Hematopoietic multipotent progenitor cell treated with erythropoietin and hydrocortisone succinate and interleukin-3 and kit ligand, for 15 days (in vitro differentiated cells): ENCODE results near the gene SPATA2.
"Not testable (repeated sequence)": the region's sequence is repeated elsewhere in the genome, so short reads cannot be mapped to it uniquely, and the experiment has no call there.

ENCODE experiments used
- DNase-seq: peaks from one replicate; pipeline ENCODE4 v3.0.0-alpha.2; 2015; ENCODE audit warnings: low spot score

SPATA2 gene, protein sequence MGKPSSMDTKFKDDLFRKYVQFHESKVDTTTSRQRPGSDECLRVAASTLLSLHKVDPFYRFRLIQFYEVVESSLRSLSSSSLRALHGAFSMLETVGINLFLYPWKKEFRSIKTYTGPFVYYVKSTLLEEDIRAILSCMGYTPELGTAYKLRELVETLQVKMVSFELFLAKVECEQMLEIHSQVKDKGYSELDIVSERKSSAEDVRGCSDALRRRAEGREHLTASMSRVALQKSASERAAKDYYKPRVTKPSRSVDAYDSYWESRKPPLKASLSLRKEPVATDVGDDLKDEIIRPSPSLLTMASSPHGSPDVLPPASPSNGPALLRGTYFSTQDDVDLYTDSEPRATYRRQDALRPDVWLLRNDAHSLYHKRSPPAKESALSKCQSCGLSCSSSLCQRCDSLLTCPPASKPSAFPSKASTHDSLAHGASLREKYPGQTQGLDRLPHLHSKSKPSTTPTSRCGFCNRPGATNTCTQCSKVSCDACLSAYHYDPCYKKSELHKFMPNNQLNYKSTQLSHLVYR

DNA sequence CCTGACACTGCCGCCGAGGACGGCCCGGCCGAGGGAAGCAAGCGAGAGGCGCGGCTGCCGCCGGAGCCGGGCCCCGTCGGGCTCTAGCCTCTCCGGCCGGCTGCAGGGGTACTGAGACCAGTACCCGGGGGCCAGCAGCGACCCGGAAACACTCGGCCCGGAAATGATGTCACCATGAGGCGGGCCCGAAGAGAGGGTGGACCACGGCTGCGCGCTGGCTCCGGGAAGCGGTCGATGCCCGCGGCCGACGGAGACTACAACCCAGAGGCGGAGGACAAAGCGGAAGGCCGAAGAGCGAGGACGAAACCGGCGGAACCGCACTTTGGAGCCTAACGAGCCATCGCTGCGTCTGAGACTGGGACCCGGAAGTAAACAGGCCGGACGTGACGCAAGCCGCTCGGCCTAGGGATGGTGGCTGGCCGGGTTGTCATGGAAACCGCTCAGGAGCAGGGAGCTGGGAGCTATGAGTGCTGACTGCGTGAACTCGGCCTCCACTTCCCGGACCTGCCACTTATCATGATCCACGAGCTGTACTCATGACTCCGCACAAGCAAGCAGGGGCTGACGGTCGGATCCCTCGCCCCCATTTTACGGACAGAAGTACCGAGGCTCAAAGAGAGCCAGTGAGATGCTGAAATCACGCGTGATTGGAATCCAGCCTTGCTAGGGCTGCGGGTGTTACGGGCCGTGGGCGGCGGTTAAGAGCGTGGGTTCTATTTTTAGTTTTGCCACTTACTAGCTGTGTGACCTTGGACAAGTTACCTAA is at the start of gene SPATA2:
SPATA2 (minus strand) TSS at position 150 of the 766 bp plus-strand sequence. CDS start 7,039 bp downstream, outside the sequence.
- peak; percentile 96 for DNase-seq

DNA sequence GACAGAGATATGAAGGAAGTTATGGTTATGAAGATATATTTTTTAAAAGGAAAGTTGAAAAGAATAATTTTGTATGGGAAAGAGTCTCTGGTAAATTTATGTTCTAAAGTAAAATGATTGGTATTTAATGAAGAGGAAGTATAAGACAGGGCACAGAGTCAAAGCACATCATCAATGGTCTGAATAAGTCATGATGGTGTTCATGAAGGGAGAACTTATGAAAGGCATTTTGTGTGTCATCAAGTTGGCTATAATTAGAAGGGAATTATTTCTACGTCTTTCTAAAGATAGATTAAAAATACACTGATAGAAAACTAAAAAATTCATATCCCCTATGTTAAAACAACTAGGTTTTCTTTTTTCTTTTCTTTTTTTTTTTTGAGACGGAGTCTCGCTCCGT is 46.1 kb upstream of the SPATA2 start:
- no peak for DNase-seq

DNA sequence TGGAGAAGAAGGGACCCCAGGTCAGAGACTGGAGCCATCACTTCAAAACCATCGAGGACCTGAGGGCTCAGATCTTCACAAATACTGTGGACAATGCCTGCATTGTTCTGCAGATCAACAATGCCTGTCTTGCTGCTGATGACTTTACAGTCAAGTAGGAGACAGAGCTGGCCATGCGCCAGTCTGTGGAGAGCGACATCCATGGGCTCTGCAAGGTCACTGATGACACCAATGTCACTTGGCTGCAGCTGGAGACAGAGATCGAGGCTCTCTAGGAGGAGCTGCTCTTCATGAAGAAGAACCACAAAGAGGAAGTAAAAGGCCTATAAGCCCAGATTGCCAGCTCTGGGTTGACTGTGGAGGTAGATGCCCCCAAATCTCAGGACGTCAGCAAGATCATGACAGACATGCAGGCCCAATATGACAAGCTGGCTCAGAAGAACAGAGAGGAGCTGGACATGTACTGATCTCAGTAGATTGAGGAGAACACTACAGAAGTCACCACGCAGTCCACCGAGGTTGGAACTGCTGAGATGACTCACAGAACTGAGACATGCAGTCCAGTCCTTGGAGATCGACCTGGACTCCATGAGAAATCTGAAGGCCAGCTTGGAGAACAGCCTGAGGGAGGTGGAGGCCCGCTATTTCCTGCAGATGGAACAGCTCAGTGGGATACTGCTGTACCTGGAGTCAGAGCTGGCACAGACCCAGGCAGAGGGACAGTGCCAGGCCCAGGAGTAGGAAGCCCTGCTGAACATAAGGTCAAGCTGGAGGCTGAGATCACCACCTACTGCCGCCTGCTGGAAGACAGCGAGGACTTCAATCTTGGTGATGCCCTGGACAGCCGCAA is 42.0 kb upstream of the SPATA2 start:
- DNase-seq: not testable (repeated sequence)

DNA sequence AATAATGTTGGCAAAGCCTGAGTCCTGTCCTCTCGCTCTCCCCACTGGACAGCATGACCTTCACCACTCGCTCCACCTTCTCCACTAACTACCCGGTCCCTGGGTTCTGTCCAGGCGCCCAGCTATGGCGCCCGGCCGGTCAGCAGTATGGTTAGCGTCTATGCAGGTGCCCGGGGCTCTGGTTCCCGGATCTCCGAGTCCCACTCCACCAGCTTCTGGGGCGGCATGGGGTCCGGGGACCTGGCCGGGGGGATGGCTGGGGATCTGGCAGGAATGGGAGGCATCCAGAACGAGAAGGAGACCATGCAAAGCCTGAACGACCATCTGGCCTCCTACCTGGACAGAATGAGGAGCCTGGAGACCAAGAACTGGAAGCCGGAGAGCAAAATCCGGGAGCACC is 41.4 kb upstream of the SPATA2 start:
- DNase-seq: no peak

DNA sequence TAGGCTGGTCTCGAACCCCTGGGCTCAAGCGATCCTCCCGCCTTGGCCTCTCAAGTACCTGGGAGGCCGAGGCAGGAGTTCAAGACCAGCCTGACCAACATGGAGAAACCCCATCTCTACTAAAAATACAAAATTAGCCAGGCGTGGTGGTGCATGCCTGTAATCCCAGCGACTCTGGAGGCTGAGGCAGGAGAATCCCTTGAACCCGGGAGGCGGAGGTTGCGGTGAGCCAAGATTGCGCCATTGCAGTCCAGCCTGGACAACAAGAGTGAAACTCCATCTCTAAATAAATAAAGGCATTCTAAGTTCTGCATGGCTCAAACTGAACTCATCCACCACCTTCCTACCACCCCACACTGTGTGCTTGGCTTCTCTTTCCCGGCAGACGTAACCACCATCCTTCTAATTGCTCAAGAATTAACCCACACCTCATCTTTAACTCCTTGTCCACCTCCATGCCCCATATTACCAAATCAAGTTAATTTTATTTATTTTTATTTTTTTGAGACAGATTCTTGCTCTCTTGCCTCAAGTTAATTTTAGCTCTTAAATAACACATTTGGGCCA is 40.6 kb upstream of the SPATA2 start:
- DNase-seq: not testable (repeated sequence)

DNA sequence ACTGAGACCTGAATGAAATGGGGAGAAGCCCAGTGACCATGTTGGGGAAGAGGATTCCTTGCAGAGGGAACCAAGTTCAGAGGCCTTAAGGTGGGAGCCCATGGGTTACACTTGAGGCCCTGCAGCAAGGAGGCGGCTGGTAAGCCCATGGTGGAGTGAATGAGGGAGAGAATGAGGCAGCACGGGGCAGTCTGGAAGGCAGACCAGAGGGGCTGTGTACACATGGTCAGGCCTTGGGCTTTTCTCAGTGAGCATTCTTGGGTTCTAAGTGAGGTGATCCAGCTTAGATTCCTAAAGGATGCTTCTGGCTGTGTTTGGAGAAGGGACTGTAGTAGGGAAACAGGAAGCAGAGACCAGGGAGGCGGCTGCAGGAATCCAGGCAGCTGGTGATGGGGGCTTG is 39.8 kb upstream of the SPATA2 start:
- DNase-seq: no peak

DNA sequence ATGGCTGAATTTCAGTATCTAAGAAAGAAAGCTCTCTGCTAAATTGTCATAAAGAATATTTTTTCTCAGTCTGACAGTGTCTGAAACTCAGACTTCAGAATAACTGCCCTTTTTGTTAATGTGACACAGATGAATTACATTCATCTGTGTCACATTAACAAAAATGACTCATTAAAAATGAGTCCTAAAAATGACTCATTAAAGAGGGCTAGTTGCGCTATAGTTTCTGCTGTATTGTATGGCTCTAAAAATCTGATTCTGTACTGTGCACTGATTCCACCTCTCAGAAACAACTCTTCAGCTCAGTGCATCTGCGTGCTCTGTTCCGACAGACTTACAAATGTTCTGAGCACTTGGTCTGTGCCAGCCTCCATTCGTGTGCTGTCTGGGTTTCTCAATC is 35.8 kb upstream of the SPATA2 start:
- no peak for DNase-seq

DNA sequence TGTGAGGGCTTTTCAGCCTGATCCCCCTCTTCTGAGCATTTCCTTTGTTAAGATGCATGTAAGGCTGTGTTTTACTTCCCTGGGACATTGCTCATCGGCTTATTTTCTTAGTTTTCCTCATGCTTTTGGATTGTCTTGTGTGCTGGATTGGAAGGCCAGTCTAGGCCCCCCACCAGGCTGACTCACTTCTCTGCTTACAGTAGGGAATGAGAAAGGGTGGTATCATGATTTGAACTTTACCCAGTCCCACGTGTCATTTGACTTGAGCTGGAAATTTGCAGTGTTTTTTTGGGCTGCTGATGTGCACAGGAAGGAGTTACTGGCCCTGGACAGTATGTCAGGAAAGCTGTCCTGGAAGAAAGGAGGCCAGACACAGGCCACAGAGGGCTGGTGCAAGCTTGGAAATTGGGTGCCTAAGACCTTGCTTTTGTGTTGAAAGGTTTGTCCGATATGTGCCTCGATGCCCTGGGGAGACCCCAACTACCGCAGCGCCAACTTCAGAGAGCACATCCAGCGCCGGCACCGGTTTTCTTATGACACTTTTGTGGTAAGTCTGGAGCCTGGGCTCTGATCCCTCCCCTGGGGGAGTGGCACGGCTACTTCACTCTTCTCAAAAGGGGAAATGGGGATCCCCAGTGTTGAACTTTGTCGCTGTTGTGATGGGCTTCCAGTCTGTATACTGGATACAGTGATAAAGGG is 33.6 kb upstream of the SPATA2 start:
- no peak for DNase-seq

DNA sequence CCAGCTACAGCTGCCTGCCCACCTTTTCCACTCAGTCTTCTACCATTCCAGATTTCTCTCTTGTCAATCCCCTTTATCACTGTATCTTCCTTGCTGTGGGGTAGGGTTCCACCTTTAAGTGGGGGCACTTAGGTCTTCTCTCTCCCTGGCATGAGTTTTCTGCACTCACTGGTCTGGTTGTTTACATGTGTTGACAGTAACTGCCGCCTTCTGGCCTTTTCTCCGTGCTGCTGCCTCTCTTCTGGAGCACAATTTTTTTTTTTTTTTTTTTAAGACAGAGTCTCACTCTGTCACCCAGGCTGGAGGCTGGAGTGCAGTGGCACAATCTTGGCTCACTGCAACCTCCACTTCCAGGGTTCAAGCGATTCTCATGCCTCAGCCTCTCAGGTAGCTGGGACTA is 32.8 kb upstream of the SPATA2 start:
- DNase-seq: no peak

DNA sequence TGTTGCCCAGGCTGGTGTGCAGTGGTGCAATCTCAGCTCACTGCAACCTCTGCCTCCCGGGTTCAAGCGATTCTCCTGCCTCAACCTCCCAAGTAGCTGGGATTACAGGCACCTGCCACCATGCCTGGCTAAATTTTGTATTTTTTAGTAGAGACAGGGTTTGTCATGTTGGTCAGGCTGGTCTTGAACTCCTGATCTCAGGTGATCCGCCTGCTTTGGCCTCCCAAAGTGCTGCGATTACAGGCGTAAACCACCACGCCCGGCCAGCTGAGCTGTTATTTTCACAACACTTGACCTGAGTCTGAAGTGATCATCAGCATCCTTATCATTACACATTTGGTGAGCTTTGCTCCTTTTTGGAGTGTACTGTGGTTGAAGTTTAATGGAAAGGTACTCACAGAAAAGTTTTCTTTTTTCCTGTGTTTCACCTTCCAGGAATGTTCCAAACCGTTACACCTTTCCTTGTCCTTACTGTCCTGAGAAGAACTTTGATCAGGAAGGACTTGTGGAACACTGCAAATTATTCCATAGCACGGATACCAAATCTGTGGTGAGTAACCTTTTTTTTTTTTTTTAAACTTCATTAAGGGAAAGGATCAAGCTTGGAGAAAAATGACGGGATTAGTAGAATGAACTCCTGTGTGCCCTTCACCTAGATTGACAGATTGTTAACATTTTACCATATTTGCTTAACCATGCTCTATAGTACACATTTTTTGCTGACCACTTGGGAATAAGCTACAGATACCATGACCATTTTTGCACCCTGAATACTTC is 30.6 kb upstream of the SPATA2 start:
- no peak for DNase-seq

DNA sequence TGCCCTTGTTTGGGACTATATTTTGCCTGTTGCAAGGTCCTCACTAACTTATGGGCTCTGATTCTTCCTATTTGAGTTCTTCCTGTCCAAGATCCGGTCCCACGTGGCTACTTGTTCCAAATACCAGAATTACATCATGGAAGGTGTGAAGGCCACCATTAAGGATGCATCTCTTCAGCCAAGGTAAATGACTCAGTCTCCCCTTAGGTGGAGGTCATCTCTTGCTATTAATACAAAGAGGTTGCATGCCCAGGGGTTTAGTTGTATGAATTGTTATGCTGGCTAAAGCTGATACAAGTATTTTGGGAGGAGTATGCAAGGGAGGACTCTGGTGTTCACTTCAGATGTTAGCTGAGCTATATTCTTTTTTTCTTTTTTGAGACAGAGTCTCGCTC is 30.0 kb upstream of the SPATA2 start:
- DNase-seq: no peak

DNA sequence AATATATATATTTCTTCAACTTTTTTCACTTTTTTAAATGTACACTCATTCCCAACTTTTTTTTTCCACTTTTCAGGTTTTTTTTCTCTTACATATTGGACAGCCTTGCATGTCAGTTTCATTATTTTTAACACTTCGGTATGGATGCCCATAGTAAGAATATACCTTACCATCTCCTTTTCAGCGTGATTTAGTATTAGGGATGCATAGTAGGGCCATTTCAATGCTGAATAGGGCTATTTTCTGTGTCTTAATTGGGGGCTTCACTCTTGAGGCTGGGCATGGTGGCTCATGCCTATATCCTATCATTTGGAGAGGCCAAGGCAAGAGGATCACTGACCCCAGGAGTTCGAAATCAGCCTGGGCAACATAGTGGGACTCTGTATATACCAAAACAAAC is 27.6 kb upstream of the SPATA2 start:
- no peak for DNase-seq

DNA sequence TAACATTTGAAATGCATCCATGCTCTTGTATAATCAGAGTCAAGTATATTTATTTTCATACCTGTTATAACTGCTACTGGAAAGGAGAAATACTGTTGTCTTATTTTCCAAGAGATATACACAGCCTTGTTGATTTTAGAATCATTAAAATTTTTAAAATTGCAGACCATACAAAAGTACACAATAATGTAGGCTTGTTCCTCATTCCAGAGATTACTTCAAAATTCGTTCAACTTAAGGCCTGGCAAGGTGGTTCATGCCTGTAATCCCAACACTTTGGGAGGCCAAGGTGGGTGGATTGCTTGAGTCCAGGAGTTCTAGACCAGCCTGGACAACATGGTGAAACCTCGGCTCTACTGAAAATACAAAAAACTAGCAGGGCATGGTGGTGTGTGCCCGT is 27.0 kb upstream of the SPATA2 start:
- no peak for DNase-seq

DNA sequence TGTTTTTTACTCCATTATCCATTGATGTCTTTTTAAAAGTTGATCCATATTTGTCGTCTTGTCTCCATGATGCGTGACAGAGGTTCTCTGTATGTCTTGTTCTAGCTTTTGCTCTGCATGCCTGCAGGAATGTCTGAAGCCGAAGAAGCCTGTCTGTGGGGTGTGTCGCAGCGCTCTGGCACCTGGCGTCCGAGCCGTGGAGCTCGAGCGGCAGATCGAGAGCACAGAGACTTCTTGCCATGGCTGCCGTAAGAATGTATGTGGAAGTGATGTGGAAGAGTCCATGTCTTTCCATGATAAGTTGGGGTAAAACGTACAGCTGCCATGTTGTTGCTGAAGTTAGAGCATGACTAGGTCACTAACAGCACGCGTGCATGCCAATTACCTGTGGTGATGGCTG is 26.1 kb upstream of the SPATA2 start:
- no peak for DNase-seq

DNA sequence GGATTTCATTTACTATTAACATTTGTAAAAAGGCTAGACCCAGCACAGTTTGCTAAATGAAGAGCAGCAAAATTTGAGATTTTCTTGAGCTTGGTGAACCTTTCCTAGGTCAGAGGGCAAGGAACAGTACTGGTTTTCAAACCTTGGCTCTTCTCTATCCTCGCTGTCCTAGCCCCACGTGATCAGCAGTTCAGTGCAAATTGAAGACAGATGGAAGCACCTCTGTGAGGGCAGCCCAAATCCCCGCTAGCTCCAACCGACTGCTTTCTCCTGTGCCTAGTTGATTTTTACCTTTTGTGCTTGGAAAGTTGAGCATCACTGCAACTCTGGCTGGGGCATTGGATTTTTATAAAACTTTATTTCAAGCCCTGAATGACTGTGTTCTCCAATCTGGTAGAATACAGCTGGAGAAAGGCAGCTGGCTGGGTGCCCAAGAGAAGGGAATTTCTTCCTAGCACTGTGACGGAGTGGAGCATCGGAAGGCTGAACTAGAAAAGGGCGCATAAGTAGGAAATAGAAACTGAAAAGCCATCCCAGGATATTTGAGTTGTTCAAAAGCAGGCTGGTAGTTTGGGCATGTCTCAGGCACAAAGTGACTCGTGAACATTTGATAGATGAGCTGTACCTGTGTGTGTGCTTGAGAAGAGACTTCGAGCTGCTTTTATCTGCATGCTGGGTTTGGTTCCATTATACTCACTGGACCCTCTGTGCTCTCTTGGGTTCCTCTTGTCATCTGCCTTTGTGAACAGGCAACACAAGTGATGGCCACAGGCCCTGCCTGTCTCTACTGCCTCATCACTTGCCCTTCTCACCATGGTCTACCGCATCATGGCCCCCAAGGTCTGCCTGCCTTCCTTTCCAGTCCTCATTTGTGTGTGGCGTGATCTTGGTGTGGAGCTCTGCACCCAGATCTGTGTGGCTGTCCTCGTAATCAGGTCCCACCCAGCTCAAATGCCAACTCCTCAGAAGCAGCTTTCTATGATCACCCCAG is 23.1 kb upstream of the SPATA2 start:
- DNase-seq: no peak

DNA sequence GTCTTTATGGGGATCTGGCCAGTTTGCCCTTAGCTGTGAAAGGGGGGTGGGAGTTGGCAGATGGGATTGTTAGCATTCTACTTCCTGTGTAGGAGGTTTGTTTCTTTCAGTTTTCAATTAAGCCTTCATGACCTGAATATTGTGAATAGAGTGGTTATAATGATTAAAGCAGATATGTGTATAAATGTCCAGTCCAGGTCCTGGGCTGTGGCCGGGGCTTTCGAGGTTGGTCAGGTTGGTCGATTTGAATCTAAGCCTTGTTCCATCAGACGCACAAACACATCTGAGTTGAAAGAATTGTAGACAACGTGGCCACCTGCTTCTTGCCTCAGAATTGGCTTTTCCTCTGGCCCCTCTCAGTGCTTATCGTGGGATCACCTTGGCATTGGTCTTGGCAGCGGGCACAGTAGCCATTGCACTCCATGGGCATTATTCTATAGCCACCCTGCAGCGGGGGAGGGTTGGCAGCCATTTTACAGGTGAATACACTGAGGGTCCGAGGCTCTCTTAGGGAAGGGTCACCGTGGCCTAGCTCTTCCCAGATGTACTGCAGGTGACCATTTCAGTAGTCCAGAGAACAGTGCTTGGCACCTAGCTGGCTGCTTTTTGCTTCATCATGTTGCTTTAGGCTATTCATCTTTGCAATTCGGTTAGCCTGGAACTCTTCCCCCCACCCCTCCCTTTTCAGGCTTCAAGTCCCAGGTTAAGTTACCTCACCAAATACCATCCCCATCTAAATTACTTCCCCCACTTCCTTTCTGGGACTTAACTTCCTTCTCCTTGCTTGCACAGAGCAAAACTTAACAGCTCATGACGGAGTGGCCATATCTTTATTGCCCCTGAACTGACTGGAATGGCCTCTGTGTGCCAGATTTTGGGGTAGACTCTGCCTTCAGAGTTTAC is 21.9 kb upstream of the SPATA2 start:
- no peak for DNase-seq

DNA sequence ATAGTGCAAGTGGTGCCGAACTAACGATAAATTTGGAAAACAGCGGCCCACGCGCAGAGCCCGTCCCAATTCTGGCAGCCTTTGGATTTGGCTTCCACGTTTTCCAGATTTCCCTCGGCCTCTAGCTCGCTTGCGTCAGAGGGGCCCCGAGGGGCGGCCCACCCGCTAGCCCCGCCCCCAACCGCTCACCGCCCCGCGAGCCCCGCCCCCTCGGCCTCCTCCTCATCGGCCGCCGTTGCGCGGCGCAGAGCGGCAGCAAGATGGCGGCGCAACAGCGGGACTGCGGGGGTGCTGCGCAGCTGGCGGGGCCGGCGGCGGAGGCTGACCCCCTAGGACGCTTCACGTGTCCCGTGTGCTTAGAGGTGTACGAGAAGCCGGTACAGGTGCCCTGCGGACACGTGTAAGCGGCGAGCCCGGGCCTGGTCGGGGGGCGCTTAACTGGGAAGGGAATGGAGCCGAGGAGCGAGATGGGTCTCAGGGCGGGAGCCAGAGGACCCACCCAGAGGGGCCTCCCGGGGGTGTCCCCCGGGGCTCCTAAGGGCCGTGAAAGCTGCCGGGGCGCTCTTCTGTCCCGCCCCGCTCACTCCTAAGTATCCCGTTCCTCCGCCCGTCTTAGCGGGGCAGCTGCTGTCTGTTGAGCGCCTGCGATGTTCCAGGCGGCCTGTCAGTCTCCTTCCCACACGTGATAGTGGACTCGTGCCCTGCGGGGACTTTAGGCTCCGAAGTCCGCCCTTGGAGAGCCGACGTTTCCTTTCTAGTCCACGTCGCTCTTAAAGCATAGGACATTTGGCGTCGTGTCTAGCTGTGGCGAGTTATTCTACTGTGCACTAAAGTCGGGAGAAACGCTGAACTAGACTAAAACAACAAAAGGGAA is 21.1 kb upstream of the SPATA2 start, which contains the start of gene RNF114:
RNF114 (plus strand) TSS at position 245 of the 874 bp plus-strand sequence; CDS start at position 261, 16 bp downstream.
- DNase-seq: peak; percentile 95
